Naive thymus-derived CD4-positive, alpha-beta T cell (primary cell): ENCODE results near the gene PABPN1L. TPM values are rescaled to one million over a fixed set of nuclear protein-coding genes. Genes with fewer than 3 reads are reported as not detected.
A peak's percentile ranks its signal among the peaks of the same experiment; 100 is the strongest.

Experiments used
- ATAC-seq: fragments of 150-1000 bp; cut with Tn5 transposase; 2 replicates; pipeline ENCODE4 v1.10.0; 2021; ENCODE audit warnings: mild to moderate bottlenecking, moderate library complexity
- CTCF ChIA-PET: fragments of 350-600 bp; sonication (Branson Sonifier 250); formaldehyde crosslinking; loops from one replicate; lab custom pipeline; 2021; ENCODE audit warnings: antibody characterized with exemption; lab: Charles Lee
- POLR2A ChIA-PET: fragments of 350-600 bp; sonication (Branson Sonifier 250); formaldehyde crosslinking; loops from one replicate; lab custom pipeline; 2021; ENCODE audit warnings: antibody characterized with exemption, inconsistent platforms; lab: Charles Lee
- DNase-seq, 9 donors: peaks; one replicate each; pipeline versions ENCODE4 v3.0.0 to v3.0.0-alpha.2; 2020 to 2022; ENCODE audit warnings: mixed read lengths in 1 of 9
- H3K27ac ChIP-seq: one replicate; pipeline ENCODE4 v1.7.0; 2013; ENCODE audit warnings: mild to moderate bottlenecking, low read depth, low read length, moderate library complexity
- H3K27me3 ChIP-seq, 2 donors: one replicate each; pipeline ENCODE4 v1.7.0; 2013; ENCODE audit warnings: low read length in 2 of 2, mild to moderate bottlenecking in 2 of 2, moderate library complexity in 2 of 2; ENCODE audit not compliant: control insufficient read depth in 2 of 2, insufficient read depth in 2 of 2
- H3K36me3 ChIP-seq, 3 experiments: 1 replicate in 2 of 3; 2 replicates in 1 of 3; pipeline ENCODE4 v1.7.0; 2013; ENCODE audit warnings: low read length in 3 of 3, mild to moderate bottlenecking in 3 of 3, moderate library complexity in 1 of 3; ENCODE audit not compliant: insufficient read depth in 3 of 3, control insufficient read depth in 2 of 3
- H3K4me1 ChIP-seq, 2 donors: one replicate each; pipeline ENCODE4 v1.7.0; 2013; ENCODE audit warnings: low read length in 2 of 2, mild to moderate bottlenecking in 2 of 2, moderate library complexity in 1 of 2; ENCODE audit not compliant: control insufficient read depth in 2 of 2, insufficient read depth in 2 of 2
- H3K4me3 ChIP-seq: 2 replicates; pipeline ENCODE4 v1.7.0; 2013; ENCODE audit warnings: mild to moderate bottlenecking, low read length
- H3K9me3 ChIP-seq, 3 experiments: 1 replicate in 2 of 3; 2 replicates in 1 of 3; pipeline ENCODE4 v1.7.0; 2013; ENCODE audit warnings: low read length in 3 of 3; ENCODE audit not compliant: control insufficient read depth in 2 of 3
- H3K27ac Mint-ChIP-seq, 9 donors: one replicate each; pipeline ENCODE4 v1.8.0; 2020 to 2022; ENCODE audit warnings: mixed read lengths in 9 of 9, mild to moderate bottlenecking in 8 of 9, moderate library complexity in 5 of 9, inconsistent platforms in 2 of 9
- H3K27me3 Mint-ChIP-seq, 5 donors: one replicate each; pipeline ENCODE4 v1.8.0; 2021 to 2022; ENCODE audit warnings: mixed read lengths in 5 of 5, mild to moderate bottlenecking in 1 of 5
- H3K36me3 Mint-ChIP-seq, 5 donors: one replicate each; pipeline ENCODE4 v1.8.0; 2020 to 2022; ENCODE audit warnings: mixed read lengths in 5 of 5, mild to moderate bottlenecking in 3 of 5, inconsistent platforms in 1 of 5
- H3K4me1 Mint-ChIP-seq, 7 donors: one replicate each; pipeline ENCODE4 v1.8.0; 2020 to 2022; ENCODE audit warnings: mixed read lengths in 7 of 7, mild to moderate bottlenecking in 3 of 7, inconsistent platforms in 1 of 7
- H3K4me3 Mint-ChIP-seq, 10 donors: one replicate each; pipeline ENCODE4 v1.8.0; 2020 to 2022; ENCODE audit warnings: mild to moderate bottlenecking in 10 of 10, mixed read lengths in 10 of 10, moderate library complexity in 6 of 10, inconsistent platforms in 2 of 10
- H3K9me3 Mint-ChIP-seq, 11 donors: one replicate each; pipeline ENCODE4 v1.8.0; 2020 to 2022; ENCODE audit warnings: mixed read lengths in 11 of 11, mild to moderate bottlenecking in 4 of 11, inconsistent platforms in 1 of 11, moderate library complexity in 1 of 11
- intact Hi-C, 2 donors: fragments of 100-400 bp; cut with micrococcal nuclease; formaldehyde crosslinking; loops; one replicate each; pipeline ENCODE4 v1.15.1; 2023
- polyA plus RNA-seq, 2 donors: library from polyadenylated mRNA; unstranded; fragments of 300-500 nt; fragmentation: Illumina TruSeq; gene quantifications; one replicate each; pipeline ENCODE4 v1.2.3, GENCODE V29; 2021
- total RNA-seq, 6 experiments: library from RNA in 5 of 6; stranded (reverse) in 5 of 6; gene quantifications; 1 replicate in 5 of 6; 2 replicates in 1 of 6; pipeline ENCODE4 v1.2.3 and lab custom pipeline; 2021 to 2026

Gene PABPN1L
- total and polyA plus RNA-seq, 7 experiments from 2014 or later = not detected

GRCh38 chr16:88872650-88873331 is 6.3 kb upstream of the PABPN1L start:
- Histone ChIP-seq H3K36me3 (no peaks in the 10 kb centered on the region), H3K4me3 (no peak overlapping the region), H3K9me3 (no peaks in the 10 kb centered on the region), H3K27ac (no peak overlapping the region), H3K27me3 (no peaks in the 10 kb centered on the region), H3K4me1 (no peaks in the 10 kb centered on the region)
- no peak for DNase-seq
- H3K4me3 Mint-ChIP-seq = no peak overlapping the region
- intact Hi-C loops = no loop called here
- no peak overlapping the region for H3K27ac Mint-ChIP-seq
- H3K4me1 Mint-ChIP-seq = peaks cover 0 to 9% (median 0%) of the 10 kb centered on the region in 7 donors
- CTCF ChIA-PET = no interaction called here
- POLR2A ChIA-PET = no interaction called here
- ATAC-seq = peak; percentile 17
- H3K27me3 Mint-ChIP-seq = peaks cover 5 to 23% (median 9%) of the 10 kb centered on the region in 5 donors
- H3K9me3 Mint-ChIP-seq = peaks cover 0 to 2% (median 0%) of the 10 kb centered on the region in 11 donors
- H3K36me3 Mint-ChIP-seq = no peaks in the 10 kb centered on the region

- no peaks in the 10 kb centered on the region for H3K27me3 ChIP-seq
- peaks cover 5 to 23% (median 9%) of the 10 kb centered on the region in 5 donors for H3K27me3 Mint-ChIP-seq
- no peak overlapping the region for H3K4me3 ChIP-seq
- H3K27ac Mint-ChIP-seq = no peak overlapping the region
- ChIA-PET POLR2A (no interaction called here), CTCF (no interaction called here)
- ATAC-seq = no peak
- H3K4me3 Mint-ChIP-seq = no peak overlapping the region
- no peak overlapping the region for H3K27ac ChIP-seq
- no peak for DNase-seq
- H3K9me3 ChIP-seq = no peaks in the 10 kb centered on the region
- H3K36me3 ChIP-seq = no peaks in the 10 kb centered on the region
- no peaks in the 10 kb centered on the region for H3K4me1 ChIP-seq
- intact Hi-C loops = no loop called here
- H3K9me3 Mint-ChIP-seq = peaks cover 0 to 2% (median 0%) of the 10 kb centered on the region in 11 donors
- no peaks in the 10 kb centered on the region for H3K36me3 Mint-ChIP-seq
- peaks cover 0 to 9% (median 0%) of the 10 kb centered on the region in 7 donors for H3K4me1 Mint-ChIP-seq
These were observed 5.4 kb upstream of the PABPN1L start for GRCh38 chr16:88871730-88872416.

- no peaks in the 10 kb centered on the region for H3K36me3 ChIP-seq
- ChIA-PET CTCF (no interaction called here), POLR2A (no interaction called here)
- intact Hi-C loops = no loop called here
- H3K27me3 ChIP-seq = no peaks in the 10 kb centered on the region
- Mint-ChIP-seq H3K9me3 (peaks cover 0 to 2% (median 0%) of the 10 kb centered on the region in 11 donors), H3K36me3 (no peaks in the 10 kb centered on the region), H3K4me3 (peak overlapping the region in 6 of 10 donors; percentile 26 to 69 (median 47)), H3K27me3 (peaks cover 5 to 23% (median 9%) of the 10 kb centered on the region in 5 donors), H3K4me1 (peaks cover 0 to 9% (median 0%) of the 10 kb centered on the region in 7 donors), H3K27ac (no peak overlapping the region)
- no peak overlapping the region for H3K27ac ChIP-seq
- DNase-seq (no peak), ATAC-seq (no peak)
- no peak overlapping the region for H3K4me3 ChIP-seq
- H3K9me3 ChIP-seq = no peaks in the 10 kb centered on the region
- no peaks in the 10 kb centered on the region for H3K4me1 ChIP-seq
These were observed 4.9 kb upstream of the PABPN1L start for GRCh38 chr16:88871349-88871702.

- intact Hi-C loops = no loop called here
- peak in 1 of 9 donors; percentile 16 for DNase-seq
- Histone ChIP-seq H3K4me1 (no peaks in the 10 kb centered on the region), H3K4me3 (no peak overlapping the region), H3K9me3 (no peaks in the 10 kb centered on the region), H3K36me3 (no peaks in the 10 kb centered on the region), H3K27me3 (no peaks in the 10 kb centered on the region), H3K27ac (no peak overlapping the region)
- Mint-ChIP-seq H3K9me3 (peaks cover 0 to 2% (median 0%) of the 10 kb centered on the region in 11 donors), H3K4me1 (peaks cover 0 to 9% (median 0%) of the 10 kb centered on the region in 7 donors), H3K27me3 (peaks cover 5 to 23% (median 9%) of the 10 kb centered on the region in 5 donors), H3K27ac (no peak overlapping the region), H3K36me3 (no peaks in the 10 kb centered on the region), H3K4me3 (peak overlapping the region in 6 of 10 donors; percentile 43 to 69 (median 54))
- ChIA-PET POLR2A (no interaction called here), CTCF (no interaction called here)
- ATAC-seq = peak; percentile 33
These were observed 4.3 kb upstream of the PABPN1L start for GRCh38 chr16:88870608-88871348.

- ATAC-seq = no peak
- no peak overlapping the region for H3K4me3 Mint-ChIP-seq
- POLR2A ChIA-PET = no interaction called here
- no peaks in the 10 kb centered on the region for H3K9me3 ChIP-seq
- peaks cover 5 to 23% (median 9%) of the 10 kb centered on the region in 5 donors for H3K27me3 Mint-ChIP-seq
- no peak overlapping the region for H3K4me3 ChIP-seq
- no peak overlapping the region for H3K27ac ChIP-seq
- H3K27ac Mint-ChIP-seq = no peak overlapping the region
- peaks cover 0 to under 1% (median 0%) of the 10 kb centered on the region in 11 donors for H3K9me3 Mint-ChIP-seq
- no peak for DNase-seq
- H3K36me3 ChIP-seq = no peaks in the 10 kb centered on the region
- no peaks in the 10 kb centered on the region for H3K36me3 Mint-ChIP-seq
- H3K27me3 ChIP-seq = no peaks in the 10 kb centered on the region
- CTCF ChIA-PET = no interaction called here
- no peaks in the 10 kb centered on the region for H3K4me1 ChIP-seq
- H3K4me1 Mint-ChIP-seq = peaks cover 0 to 9% (median 0%) of the 10 kb centered on the region in 7 donors
- intact Hi-C loops = no loop called here
These were observed 3.2 kb upstream of the PABPN1L start for GRCh38 chr16:88869673-88869980.

GRCh38 chr16:88868974-88869672 is 2.7 kb upstream of the PABPN1L start:
- no peaks in the 10 kb centered on the region for H3K9me3 Mint-ChIP-seq
- H3K4me1 ChIP-seq = no peaks in the 10 kb centered on the region
- no peak overlapping the region for H3K4me3 ChIP-seq
- no peaks in the 10 kb centered on the region for H3K36me3 ChIP-seq
- ChIA-PET CTCF (no interaction called here), POLR2A (no interaction called here)
- H3K9me3 ChIP-seq = no peaks in the 10 kb centered on the region
- no peak overlapping the region for H3K4me3 Mint-ChIP-seq
- H3K4me1 Mint-ChIP-seq = peaks cover 0 to 9% (median 0%) of the 10 kb centered on the region in 7 donors
- no peaks in the 10 kb centered on the region for H3K36me3 Mint-ChIP-seq
- no peaks in the 10 kb centered on the region for H3K27me3 ChIP-seq
- H3K27me3 Mint-ChIP-seq = peaks cover 5 to 23% (median 9%) of the 10 kb centered on the region in 5 donors
- no peak for DNase-seq
- H3K27ac ChIP-seq = no peak overlapping the region
- intact Hi-C loops = no loop called here
- no peak for ATAC-seq
- H3K27ac Mint-ChIP-seq = no peak overlapping the region
